Measurements from ENCODE around the gene ARHGAP24.

- TF ChIP-seq, protein P1, sequence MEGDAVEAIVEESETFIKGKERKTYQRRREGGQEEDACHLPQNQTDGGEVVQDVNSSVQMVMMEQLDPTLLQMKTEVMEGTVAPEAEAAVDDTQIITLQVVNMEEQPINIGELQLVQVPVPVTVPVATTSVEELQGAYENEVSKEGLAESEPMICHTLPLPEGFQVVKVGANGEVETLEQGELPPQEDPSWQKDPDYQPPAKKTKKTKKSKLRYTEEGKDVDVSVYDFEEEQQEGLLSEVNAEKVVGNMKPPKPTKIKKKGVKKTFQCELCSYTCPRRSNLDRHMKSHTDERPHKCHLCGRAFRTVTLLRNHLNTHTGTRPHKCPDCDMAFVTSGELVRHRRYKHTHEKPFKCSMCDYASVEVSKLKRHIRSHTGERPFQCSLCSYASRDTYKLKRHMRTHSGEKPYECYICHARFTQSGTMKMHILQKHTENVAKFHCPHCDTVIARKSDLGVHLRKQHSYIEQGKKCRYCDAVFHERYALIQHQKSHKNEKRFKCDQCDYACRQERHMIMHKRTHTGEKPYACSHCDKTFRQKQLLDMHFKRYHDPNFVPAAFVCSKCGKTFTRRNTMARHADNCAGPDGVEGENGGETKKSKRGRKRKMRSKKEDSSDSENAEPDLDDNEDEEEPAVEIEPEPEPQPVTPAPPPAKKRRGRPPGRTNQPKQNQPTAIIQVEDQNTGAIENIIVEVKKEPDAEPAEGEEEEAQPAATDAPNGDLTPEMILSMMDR (IDR thresholded peaks at IDR 0.05): no peak
- TF ChIP-seq POLR2A (IDR thresholded peaks at IDR 0.05): no peak
Observed at GRCh38 chr4:85898231-85898630, 423.3 kb downstream of the ARHGAP24 start.

All from esophagus squamous epithelium (tissue), 4 donors.